Thyroid gland (tissue), 4 donors: ENCODE results near the gene P2RX3.

Experiments
- CTCF ChIP-seq, 6 experiments: fragments of 200-600 bp in 3 of 6; fragments of 450-650 bp in 3 of 6; sonication (generic) in 3 of 6; IDR thresholded peaks; one replicate each; pipeline ENCODE4 v1.5.1; 2016 to 2019; ENCODE audit warnings: antibody characterized with exemption in 6 of 6, mild to moderate bottlenecking in 2 of 6, inconsistent platforms in 1 of 6, moderate library complexity in 1 of 6
- POLR2A ChIP-seq, 2 donors: fragments of 450-650 bp; IDR thresholded peaks; one replicate each; pipeline ENCODE4 v1.6.1; 2017; ENCODE audit warnings: antibody characterized with exemption in 2 of 2, mild to moderate bottlenecking in 2 of 2, moderate library complexity in 1 of 2

DNA sequence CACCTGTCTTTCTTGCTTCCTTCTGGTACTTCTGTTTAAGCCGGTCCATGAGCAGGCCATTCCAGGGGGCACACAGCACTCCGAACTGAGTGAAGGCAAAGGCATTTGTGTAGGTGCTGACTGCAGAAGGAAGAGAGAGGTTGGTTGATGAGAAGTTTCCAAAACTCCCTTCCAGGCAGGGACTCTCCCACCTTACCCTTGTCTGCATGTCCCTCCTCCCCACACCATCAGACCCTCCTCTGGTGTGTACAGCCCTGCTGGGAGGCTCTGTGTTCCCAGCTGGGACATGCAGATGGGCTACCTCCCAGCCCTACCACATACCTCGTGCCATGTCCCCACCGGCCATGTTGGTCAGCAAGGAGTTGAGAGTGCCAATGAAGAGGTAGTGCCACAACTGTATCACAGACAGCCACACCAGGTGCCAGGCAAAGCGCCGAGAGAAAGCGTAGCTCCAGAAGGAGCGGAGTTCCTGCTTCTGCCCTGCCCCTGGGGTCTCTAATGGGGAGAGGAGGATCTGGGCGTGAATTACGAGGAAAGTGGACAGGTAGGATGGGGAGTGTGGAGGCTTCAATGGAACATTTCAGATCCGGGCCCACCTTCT is 76.6 kb downstream of the P2RX3 start:
- no peak for TF ChIP-seq CTCF (IDR thresholded peaks at IDR 0.05)
- no peak for TF ChIP-seq POLR2A (IDR thresholded peaks at IDR 0.05)
